Uterus (tissue), 4 donors: ENCODE data around the gene ADCK2. TPM values are rescaled to one million over a fixed set of nuclear protein-coding genes. Genes with fewer than 3 reads are reported as not detected.
"Not testable (repeated sequence)": the region's sequence is repeated elsewhere in the genome, so short reads cannot be mapped to it uniquely, and the experiment has no call there.

ENCODE experiments used
- DNase-seq, 2 donors: peaks; one replicate each; pipeline ENCODE4 v3.0.0-alpha.2; 2019 to 2020
- H3K27ac ChIP-seq, 2 donors: fragments of 200-600 bp; sonication (generic); 1 replicate in 1 of 2; 2 replicates in 1 of 2; pipeline ENCODE4 v1.5.1; 2016 to 2018
- H3K27me3 ChIP-seq, 2 donors: fragments of 200-600 bp; sonication (generic); one replicate each; pipeline ENCODE4 v1.5.1; 2018 to 2019; ENCODE audit warnings: control low read depth in 1 of 2
- H3K36me3 ChIP-seq, 2 donors: fragments of 200-600 bp; sonication (generic); one replicate each; pipeline ENCODE4 v1.5.1; 2019; ENCODE audit warnings: control low read depth in 1 of 2
- H3K4me1 ChIP-seq, 2 donors: fragments of 200-600 bp; sonication (generic); one replicate each; pipeline ENCODE4 v1.5.1; 2018 to 2019; ENCODE audit warnings: control low read depth in 1 of 2
- H3K4me3 ChIP-seq, 2 donors: fragments of 200-600 bp; sonication (generic); 1 replicate in 1 of 2; 2 replicates in 1 of 2; pipeline ENCODE4 v1.5.1; 2018 to 2019; ENCODE audit warnings: mild to moderate bottlenecking in 1 of 2
- H3K9me3 ChIP-seq, 2 donors: fragments of 200-600 bp; sonication (generic); one replicate each; pipeline ENCODE4 v1.5.1; 2019; ENCODE audit warnings: control low read depth in 1 of 2
- CTCF ChIP-seq, 4 experiments: fragments of 200-600 bp in 2 of 4; fragments of 450-650 bp in 2 of 4; sonication (generic) in 2 of 4; IDR thresholded peaks; one replicate each; pipeline ENCODE4 v1.5.1; 2016 to 2019; ENCODE audit warnings: antibody characterized with exemption in 4 of 4, mild to moderate bottlenecking in 2 of 4, moderate library complexity in 1 of 4
- POLR2A ChIP-seq, 2 donors: fragments of 450-650 bp; IDR thresholded peaks; one replicate each; pipeline ENCODE4 v1.6.1; 2016; ENCODE audit warnings: antibody characterized with exemption in 2 of 2, mild to moderate bottlenecking in 1 of 2, moderate library complexity in 1 of 2
- intact Hi-C: fragments of 100-400 bp; cut with DNase I; formaldehyde crosslinking; loops from one replicate; pipeline ENCODE4 v1.15.1; 2023; ENCODE audit warnings: low total_unique reads
- total RNA-seq, 4 donors: library from RNA; depleted of rRNA in 3 of 4; stranded (reverse); fragments of >200 nt in 3 of 4; gene quantifications; one replicate each; pipeline versions ENCODE4 v1.1.0 to v1.2.4, GENCODE V29; 2014 to 2023
- donor health status: DM: yes; HTN: yes; CAD: no.

The ADCK2 gene
- total RNA-seq, 4 donors from 2014 or later: 13.2 to 24.3 (median 22.4) TPM

- intact Hi-C loops: no loop called here
- TF ChIP-seq CTCF (IDR thresholded peaks at IDR 0.05): no peak
- no peak for TF ChIP-seq POLR2A (IDR thresholded peaks at IDR 0.05)
- DNase-seq: no peak
- Histone ChIP-seq H3K27ac (no peak overlapping the region), H3K36me3 (no peaks in the 10 kb centered on the region), H3K4me1 (no peaks in the 10 kb centered on the region), H3K4me3 (no peak overlapping the region), H3K9me3 (no peaks in the 10 kb centered on the region), H3K27me3 (no peaks in the 10 kb centered on the region)
Measured at GRCh38 chr7:140657891-140658290, 14.9 kb upstream of the ADCK2 start.

- no peak for DNase-seq
Measured at GRCh38 chr7:140659856-140660255, 12.9 kb upstream of the ADCK2 start.

GRCh38 chr7:140661124-140661523 lies 11.6 kb upstream of the ADCK2 start:
- Histone ChIP-seq H3K9me3 (no peaks in the 10 kb centered on the region), H3K27ac (no peak overlapping the region), H3K4me3 (no peak overlapping the region), H3K4me1 (no peaks in the 10 kb centered on the region), H3K36me3 (no peaks in the 10 kb centered on the region), H3K27me3 (no peaks in the 10 kb centered on the region)
- DNase-seq: no peak
- intact Hi-C loops: no loop called here
- TF ChIP-seq CTCF (IDR thresholded peaks at IDR 0.05) (no peak), POLR2A (IDR thresholded peaks at IDR 0.05) (no peak)

More at GRCh38 chr7:140659856-140660255, 12.9 kb upstream of the ADCK2 start:
- H3K4me1 ChIP-seq: no peaks in the 10 kb centered on the region
- H3K4me3 ChIP-seq: no peak overlapping the region
- intact Hi-C loops: no loop called here
- H3K36me3 ChIP-seq: no peaks in the 10 kb centered on the region
- no peaks in the 10 kb centered on the region for H3K27me3 ChIP-seq
- TF ChIP-seq CTCF (IDR thresholded peaks at IDR 0.05): no peak
- no peak for TF ChIP-seq POLR2A (IDR thresholded peaks at IDR 0.05)
- H3K9me3 ChIP-seq: no peaks in the 10 kb centered on the region
- H3K27ac ChIP-seq: no peak overlapping the region

GRCh38 chr7:140662938-140663337 lies 9.8 kb upstream of the ADCK2 start:
- H3K9me3 ChIP-seq, H3K4me3 ChIP-seq, H3K4me1 ChIP-seq, DNase-seq, intact Hi-C loops, H3K27ac ChIP-seq, H3K36me3 ChIP-seq, H3K27me3 ChIP-seq: not testable (repeated sequence)

- no peak for TF ChIP-seq POLR2A (IDR thresholded peaks at IDR 0.05)
- TF ChIP-seq CTCF (IDR thresholded peaks at IDR 0.05): no peak
- Histone ChIP-seq H3K36me3 (no peaks in the 10 kb centered on the region), H3K4me3 (no peak overlapping the region), H3K27me3 (no peaks in the 10 kb centered on the region), H3K9me3 (no peaks in the 10 kb centered on the region), H3K27ac (no peak overlapping the region), H3K4me1 (no peaks in the 10 kb centered on the region)
- intact Hi-C loops: no loop called here
- no peak for DNase-seq
Measured at GRCh38 chr7:140667476-140667875, 5.3 kb upstream of the ADCK2 start.

GRCh38 chr7:140668641-140669040 lies 4.1 kb upstream of the ADCK2 start:
- H3K27me3 ChIP-seq: no peaks in the 10 kb centered on the region
- DNase-seq: no peak
- TF ChIP-seq CTCF (IDR thresholded peaks at IDR 0.05): no peak
- no peak for TF ChIP-seq POLR2A (IDR thresholded peaks at IDR 0.05)
- H3K27ac ChIP-seq: no peak overlapping the region
- no peak overlapping the region for H3K4me3 ChIP-seq
- no peaks in the 10 kb centered on the region for H3K4me1 ChIP-seq
- intact Hi-C loops: no loop called here
- no peaks in the 10 kb centered on the region for H3K36me3 ChIP-seq
- no peaks in the 10 kb centered on the region for H3K9me3 ChIP-seq
